Endothelial cell of umbilical vein (primary cell): ENCODE measurements around the gene PFKFB4. TPM values are rescaled to one million over a fixed set of nuclear protein-coding genes. Genes with fewer than 3 reads are reported as not detected.

Experiments
- BruUV-seq: library from RNA; stranded (reverse); fragments of 400-500 nt; replicated peaks from 2 replicates; lab custom pipeline; 2021; lab: Mats Ljungman, UMichigan
- CTCF ChIA-PET: fragments of 300-600, 350-600 bp; sonication (Branson Sonifier 250); formaldehyde crosslinking; loops from one replicate; lab custom pipeline; 2021; ENCODE audit warnings: antibody characterized with exemption, inconsistent platforms; lab: Charles Lee
- POLR2A ChIA-PET: fragments of 300-600, 350-600 bp; sonication (Branson Sonifier 250); formaldehyde crosslinking; loops from one replicate; lab custom pipeline; 2021; ENCODE audit warnings: antibody characterized with exemption, inconsistent platforms; lab: Charles Lee
- DNase-seq: peaks from one replicate; pipeline ENCODE4 v3.0.0-alpha.2; 2011; ENCODE audit warnings: low read depth, low spot score
- FAIRE-seq: peaks from 2 replicates; lab custom pipeline; 2011; peaks lifted over from hg19 to GRCh38; lab: Jason Lieb, UNC
- H2AFZ ChIP-seq: 2 replicates; pipeline ENCODE4 v1.6.0; 2012; ENCODE audit warnings: low read depth, low read length, control low read depth, inconsistent platforms
- H3K27ac ChIP-seq: 2 replicates; pipeline ENCODE4 v1.5.1; 2011; ENCODE audit warnings: low read depth, mild to moderate bottlenecking, control low read depth, low read length, moderate library complexity; ENCODE audit not compliant: insufficient read depth
- H3K27me3 ChIP-seq, 2 experiments: 2 replicates each; pipeline versions ENCODE4 v1.6.0 to v1.6.1; 2011; ENCODE audit warnings: low read length in 2 of 2, mixed read lengths in 1 of 2; ENCODE audit not compliant: control insufficient read depth in 2 of 2, insufficient read depth in 2 of 2
- H3K36me3 ChIP-seq, 2 experiments: 2 replicates in 1 of 2; 3 replicates in 1 of 2; pipeline ENCODE4 v1.5.1; 2011; ENCODE audit warnings: low read length in 2 of 2, mild to moderate bottlenecking in 1 of 2, moderate library complexity in 1 of 2; ENCODE audit not compliant: control insufficient read depth in 2 of 2, insufficient read depth in 2 of 2; ENCODE audit errors: extremely low read depth in 1 of 2
- H3K4me1 ChIP-seq: 3 replicates; pipeline ENCODE4 v1.5.1; 2011; ENCODE audit warnings: mild to moderate bottlenecking, low read length; ENCODE audit not compliant: control insufficient read depth, insufficient read depth; ENCODE audit errors: extremely low read depth
- H3K4me2 ChIP-seq: 2 replicates; pipeline ENCODE4 v1.6.1; 2011; ENCODE audit warnings: low read length, control low read depth, mixed read lengths; ENCODE audit not compliant: insufficient read depth
- H3K4me3 ChIP-seq, 3 experiments: fragments of 200-600 bp in 1 of 3; sonication (generic), shearing (Covaris generic) in 1 of 3; replicated peaks in 1 of 3; 2 replicates each; pipeline ENCODE4 v1.5.1; 2011 to 2016; ENCODE audit warnings: control low read depth in 3 of 3, low read length in 3 of 3, mild to moderate bottlenecking in 2 of 3, inconsistent platforms in 1 of 3, low read depth in 1 of 3, moderate library complexity in 1 of 3; ENCODE audit not compliant: insufficient read depth in 1 of 3
- H3K79me2 ChIP-seq: 2 replicates; pipeline ENCODE4 v1.6.0; 2012; ENCODE audit warnings: low read length, inconsistent platforms; ENCODE audit not compliant: control insufficient read depth, insufficient read depth
- H3K9ac ChIP-seq: replicated peaks from 2 replicates; pipeline ENCODE3; 2011; ENCODE audit warnings: low read length, control low read depth; ENCODE audit not compliant: insufficient read depth; ENCODE audit errors: extremely low read depth
- H3K9me1 ChIP-seq: replicated peaks from 3 replicates; pipeline ENCODE4 v1.6.0; 2011; ENCODE audit warnings: mild to moderate bottlenecking, low read length; ENCODE audit not compliant: control insufficient read depth, insufficient read depth; ENCODE audit errors: extremely low read depth
- H3K9me3 ChIP-seq: replicated peaks from 2 replicates; pipeline ENCODE4 v1.5.1; 2012; ENCODE audit warnings: low read length, inconsistent platforms; ENCODE audit not compliant: control insufficient read depth, insufficient read depth
- H4K20me1 ChIP-seq: replicated peaks from 2 replicates; pipeline ENCODE3; 2011; ENCODE audit warnings: mild to moderate bottlenecking, low read length; ENCODE audit not compliant: control insufficient read depth, insufficient read depth; ENCODE audit errors: extremely low read depth
- EZH2 ChIP-seq: IDR thresholded peaks from 2 replicates; pipeline ENCODE4 v1.6.1; 2012; ENCODE audit warnings: borderline replicate concordance, low read depth, mild to moderate bottlenecking, moderate library complexity, low read length, inconsistent platforms; ENCODE audit not compliant: severe bottlenecking
- FOS ChIP-seq: IDR thresholded peaks from 2 replicates; pipeline ENCODE4 v1.6.1; 2011; ENCODE audit warnings: mild to moderate bottlenecking, low read length, moderate library complexity, borderline replicate concordance; ENCODE audit not compliant: insufficient read depth
- GATA2 ChIP-seq: IDR thresholded peaks from 2 replicates; pipeline ENCODE4 v1.7.0; 2011; ENCODE audit warnings: low read depth, mild to moderate bottlenecking, moderate library complexity, mixed read lengths, low read length; ENCODE audit not compliant: insufficient read length, insufficient read depth
- JUN ChIP-seq: IDR thresholded peaks from 2 replicates; pipeline ENCODE4 v1.6.1; 2011; ENCODE audit warnings: borderline replicate concordance, low read depth; ENCODE audit not compliant: insufficient read length, insufficient read depth
- MYC ChIP-seq: IDR thresholded peaks from one replicate; pipeline ENCODE4 v1.6.1; 2011; ENCODE audit warnings: mild to moderate bottlenecking, low read depth, low read length
- POLR2A ChIP-seq: IDR thresholded peaks from 2 replicates; pipeline ENCODE4 v1.6.1; 2012; ENCODE audit warnings: low read depth, mild to moderate bottlenecking, control low read depth, low read length
- POLR2AphosphoS5 ChIP-seq: IDR thresholded peaks from 2 replicates; pipeline ENCODE4 v1.6.1; 2012; ENCODE audit warnings: low read depth, mild to moderate bottlenecking, control low read depth, low read length, moderate library complexity; ENCODE audit not compliant: insufficient read depth
- dilution Hi-C: fragments of 300-500 bp; cut with MboI; formaldehyde crosslinking; loops from one replicate; pipeline ENCODE4 v1.15.0; 2019; ENCODE audit warnings: low sequenced_read_pairs; ENCODE audit not compliant: extremely low pct_ligation_motif_present
- intact Hi-C: fragments of 100-400 bp; cut with micrococcal nuclease; formaldehyde crosslinking; loops from one replicate; pipeline ENCODE4 v1.10.0; 2022
- polyA plus RNA-seq, 4 experiments: library from polyadenylated mRNA; depleted of rRNA in 3 of 4; stranded (reverse) in 3 of 4; unstranded in 1 of 4; fragments of >200 nt; gene quantifications; 2 replicates each; pipeline versions ENCODE4 v1.2.1 to v1.2.3, GENCODE V29; 2011 to 2012; ENCODE audit warnings: missing spikeins in 1 of 4
- total RNA-seq: library from RNA; stranded (reverse); gene quantifications from 2 replicates; pipeline ENCODE4 v1.2.3, GENCODE V29; 2021
- TF ChIP-seq, protein P1 (sequence below), 2 donors: IDR thresholded peaks; 1 replicate in 1 of 2; 2 replicates in 1 of 2; pipeline ENCODE4 v1.5.1; 2011; ENCODE audit warnings: low read length in 2 of 2, mild to moderate bottlenecking in 2 of 2, moderate library complexity in 2 of 2, control low read depth in 1 of 2, inconsistent platforms in 1 of 2, low read depth in 1 of 2; ENCODE audit not compliant: insufficient read depth in 1 of 2; ENCODE audit errors: extremely low read depth in 1 of 2
- TF ChIP-seq, protein P2 (sequence below): IDR thresholded peaks from 2 replicates; pipeline ENCODE4 v1.6.1; 2011; ENCODE audit not compliant: insufficient read depth, insufficient read length

PFKFB4 gene
- total and polyA plus RNA-seq, 2 donors (not counting 3 experiments of a cell fraction or from before 2014, with no cell fraction given): 4.0 to 4.2 TPM

DNA sequence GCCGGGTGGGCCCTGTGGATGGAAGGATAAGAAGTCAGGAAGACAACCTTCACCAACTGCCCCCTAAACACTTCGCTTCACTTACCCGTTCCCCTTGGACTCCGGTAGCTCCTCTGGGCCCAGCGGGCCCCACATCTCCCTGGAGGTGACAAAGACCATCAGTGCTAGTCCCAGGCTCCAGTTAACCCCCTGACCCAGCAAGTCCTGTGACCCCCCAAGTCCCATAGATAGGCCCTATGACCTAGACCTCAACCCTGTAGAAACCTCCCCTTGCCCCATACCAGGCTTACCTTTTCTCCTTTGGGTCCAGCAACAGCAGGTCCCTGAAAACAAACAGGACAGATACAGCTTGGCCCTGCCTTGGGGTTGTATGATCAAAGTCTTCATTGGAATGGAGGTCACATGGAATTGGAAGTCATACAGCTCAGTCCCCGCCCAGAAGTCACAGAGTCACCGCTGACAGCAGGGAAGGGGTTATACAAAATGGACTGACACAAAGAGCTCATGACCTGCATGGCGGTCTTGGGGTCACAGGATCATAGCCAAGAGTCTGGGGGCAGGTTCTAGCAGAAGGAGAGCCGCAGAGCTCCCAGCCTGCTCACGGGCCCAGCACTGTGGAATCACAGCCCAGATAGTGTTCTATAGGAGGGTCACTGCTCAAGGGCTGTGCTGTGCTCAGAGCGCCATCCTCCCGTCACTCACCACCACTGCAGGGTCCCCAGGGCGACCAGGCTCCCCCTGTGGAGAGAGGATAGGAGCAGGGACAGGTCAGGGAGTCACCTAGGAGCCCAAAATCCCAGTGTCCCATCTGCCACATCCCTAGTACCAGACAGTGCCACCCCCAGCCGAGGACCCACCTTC, 25.2 kb upstream of the PFKFB4 start:
- Histone ChIP-seq H2AFZ (no peak overlapping the region), H3K9ac (no peak overlapping the region), H3K9me3 (no peaks in the 10 kb centered on the region), H3K9me1 (no peaks in the 10 kb centered on the region), H4K20me1 (no peaks in the 10 kb centered on the region), H3K4me1 (no peaks in the 10 kb centered on the region), H3K36me3 (no peaks in the 10 kb centered on the region), H3K4me2 (no peak overlapping the region), H3K27ac (no peak overlapping the region), H3K79me2 (no peaks in the 10 kb centered on the region), H3K27me3 (no peaks in the 10 kb centered on the region), H3K4me3 (no peak overlapping the region)
- FAIRE-seq: no peak
- intact Hi-C loops: no loop called here
- no peak for TF ChIP-seq MYC
- no peak for TF ChIP-seq GATA2
- TF ChIP-seq FOS: no peak
- TF ChIP-seq, protein P1, sequence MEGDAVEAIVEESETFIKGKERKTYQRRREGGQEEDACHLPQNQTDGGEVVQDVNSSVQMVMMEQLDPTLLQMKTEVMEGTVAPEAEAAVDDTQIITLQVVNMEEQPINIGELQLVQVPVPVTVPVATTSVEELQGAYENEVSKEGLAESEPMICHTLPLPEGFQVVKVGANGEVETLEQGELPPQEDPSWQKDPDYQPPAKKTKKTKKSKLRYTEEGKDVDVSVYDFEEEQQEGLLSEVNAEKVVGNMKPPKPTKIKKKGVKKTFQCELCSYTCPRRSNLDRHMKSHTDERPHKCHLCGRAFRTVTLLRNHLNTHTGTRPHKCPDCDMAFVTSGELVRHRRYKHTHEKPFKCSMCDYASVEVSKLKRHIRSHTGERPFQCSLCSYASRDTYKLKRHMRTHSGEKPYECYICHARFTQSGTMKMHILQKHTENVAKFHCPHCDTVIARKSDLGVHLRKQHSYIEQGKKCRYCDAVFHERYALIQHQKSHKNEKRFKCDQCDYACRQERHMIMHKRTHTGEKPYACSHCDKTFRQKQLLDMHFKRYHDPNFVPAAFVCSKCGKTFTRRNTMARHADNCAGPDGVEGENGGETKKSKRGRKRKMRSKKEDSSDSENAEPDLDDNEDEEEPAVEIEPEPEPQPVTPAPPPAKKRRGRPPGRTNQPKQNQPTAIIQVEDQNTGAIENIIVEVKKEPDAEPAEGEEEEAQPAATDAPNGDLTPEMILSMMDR (IDR thresholded peaks at IDR 0.05; ENCODE audit: extremely low read depth in 1 of 2, insufficient read depth in 1 of 2, low read depth in 1 of 2, low read length in 2 of 2): no peak
- TF ChIP-seq, protein P2, sequence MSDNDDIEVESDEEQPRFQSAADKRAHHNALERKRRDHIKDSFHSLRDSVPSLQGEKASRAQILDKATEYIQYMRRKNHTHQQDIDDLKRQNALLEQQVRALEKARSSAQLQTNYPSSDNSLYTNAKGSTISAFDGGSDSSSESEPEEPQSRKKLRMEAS: no peak
- no peak for TF ChIP-seq JUN
- no peak for TF ChIP-seq EZH2
- TF ChIP-seq POLR2AphosphoS5: no peak
- no peak for TF ChIP-seq POLR2A
- ChIA-PET POLR2A (no interaction called here), CTCF (no interaction called here)
- BruUV-seq: no TSS peak
- dilution Hi-C loops: no loop called here
- no peak for DNase-seq
